NCI-H187 treated with DMSO at 0.1 percent for 48 hours (cell line): Measurements from ENCODE around the gene CNOT11.
"Not testable (repeated sequence)": the region's sequence is repeated elsewhere in the genome, so short reads cannot be mapped to it uniquely, and the experiment has no call there.

Source experiments
- DNase-seq: peaks from one replicate; lab custom pipeline; 2025; lab: John Stamatoyannopoulos, UW

CNOT11 gene

DNA sequence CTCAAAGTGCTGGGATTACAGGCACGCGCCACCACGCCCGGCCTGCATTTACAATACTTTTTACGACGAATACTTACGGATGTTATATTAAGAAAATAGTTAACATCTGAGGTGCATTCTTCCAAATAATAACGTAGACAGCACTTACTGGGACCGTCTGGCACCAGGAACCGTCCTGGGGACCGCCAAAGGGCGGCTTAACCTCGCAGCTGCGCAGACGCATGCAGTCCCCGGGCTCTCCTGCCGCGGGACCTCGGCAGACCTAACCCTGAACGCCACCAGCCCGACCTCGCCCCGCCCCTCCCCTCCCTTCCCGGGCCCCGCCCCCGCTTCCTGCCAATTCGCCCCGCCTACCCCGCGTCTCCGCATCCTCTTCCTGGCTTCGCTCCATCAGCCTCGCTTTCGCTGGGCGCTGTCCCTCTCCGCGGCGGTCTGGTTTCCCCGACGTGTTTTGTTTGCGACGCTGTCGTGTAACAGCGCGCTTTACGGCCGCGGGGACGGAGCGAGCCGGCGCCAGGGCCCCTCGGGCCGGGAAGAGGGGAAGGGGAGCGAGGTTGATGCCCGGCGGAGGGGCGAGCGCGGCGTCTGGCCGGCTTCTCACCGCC lies at the start of gene CNOT11:
CNOT11 (plus strand) TSS at position 479 of the 605 bp plus-strand sequence; CDS start at position 558, 79 bp downstream.
- DNase-seq, result peak; percentile 80

DNA sequence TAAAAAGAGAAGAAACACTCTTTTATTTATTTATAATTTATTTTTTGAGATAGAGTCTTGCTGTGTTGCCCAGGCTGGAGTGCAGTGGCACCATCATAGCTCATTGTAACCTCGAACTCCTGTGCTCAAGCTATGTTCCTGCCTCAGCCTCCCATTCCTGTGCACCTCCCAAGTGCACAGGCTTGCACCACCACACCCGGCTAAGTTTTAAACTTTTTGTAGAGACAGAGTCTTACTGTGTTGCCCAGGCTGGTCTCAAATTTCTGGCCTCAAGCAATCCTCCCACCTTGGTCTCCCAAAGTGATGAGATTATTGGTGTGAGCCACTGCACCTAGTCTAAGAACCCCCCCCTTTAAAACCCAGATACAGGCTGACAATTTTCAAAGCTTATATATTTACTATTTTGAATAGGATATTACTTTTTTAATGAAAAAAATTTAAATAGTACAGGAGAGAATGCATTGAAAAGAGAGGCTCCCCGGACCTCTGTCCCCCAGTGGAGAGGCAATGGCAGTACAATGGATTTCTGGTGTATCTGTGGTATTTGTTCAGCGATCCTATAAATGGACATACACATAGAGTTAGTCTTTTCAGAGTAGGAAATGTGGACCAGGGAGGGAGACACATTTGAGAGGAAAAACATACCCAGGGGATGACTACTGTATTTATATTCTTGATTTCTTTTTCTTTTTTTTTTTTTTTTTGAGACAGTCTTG lies 48.1 kb upstream of the CNOT11 start:
- DNase-seq, result no peak

- no peak for DNase-seq
These were observed 46.9 kb upstream of the CNOT11 start for GRCh38 chr2:101205521-101206479.

- DNase-seq, result no peak
These were observed 43.9 kb upstream of the CNOT11 start for GRCh38 chr2:101208830-101209229.

- no peak for DNase-seq
These were observed 33.4 kb upstream of the CNOT11 start for GRCh38 chr2:101219246-101219645.

DNA sequence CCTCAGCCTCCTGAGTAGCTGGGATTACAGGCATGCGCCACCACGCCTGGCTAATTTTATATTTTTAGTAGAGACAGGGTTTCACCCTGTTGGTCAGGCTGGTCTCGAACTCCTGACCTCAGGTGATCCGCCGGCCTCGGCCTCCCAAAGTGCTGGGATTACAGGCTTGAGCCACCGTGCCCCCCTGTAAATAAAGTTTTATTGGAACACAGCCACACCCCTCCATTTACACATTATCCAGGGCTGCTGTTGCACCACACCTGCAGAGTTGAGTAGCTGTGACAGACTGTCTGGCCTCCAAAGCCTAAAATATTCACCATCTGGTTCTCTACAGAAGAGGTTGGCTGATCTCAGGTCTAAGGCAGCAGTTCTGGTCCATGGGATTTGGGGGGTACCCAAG lies 32.6 kb upstream of the CNOT11 start:
- not testable (repeated sequence) for DNase-seq

- DNase-seq, result no peak
These were observed 28.9 kb upstream of the CNOT11 start for GRCh38 chr2:101223814-101224231.

DNA sequence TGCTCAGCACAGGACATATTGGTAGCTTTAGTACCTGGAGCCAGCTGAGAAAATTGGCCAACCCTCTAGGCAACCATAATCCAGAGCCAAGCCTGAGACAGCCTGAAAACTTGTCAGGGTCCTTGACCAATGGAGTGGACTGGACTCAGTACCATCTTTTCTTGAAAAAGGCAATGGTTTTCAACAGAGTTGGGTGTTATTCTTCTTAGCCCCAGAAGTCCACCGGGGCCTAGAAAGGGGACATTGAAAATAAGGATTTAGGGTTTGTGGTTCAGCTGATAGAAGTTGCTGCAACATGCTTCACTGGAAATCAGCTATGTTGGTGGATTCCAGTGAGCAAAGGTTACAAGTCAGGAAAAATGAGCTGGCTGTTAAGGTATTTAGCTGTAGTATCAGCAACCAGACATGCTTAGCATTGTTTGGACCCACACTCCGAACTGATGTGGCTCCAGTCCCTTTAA lies 22.1 kb upstream of the CNOT11 start:
- no peak for DNase-seq

GRCh38 chr2:101231240-101231639 lies 21.4 kb upstream of the CNOT11 start:
- no peak for DNase-seq

DNA sequence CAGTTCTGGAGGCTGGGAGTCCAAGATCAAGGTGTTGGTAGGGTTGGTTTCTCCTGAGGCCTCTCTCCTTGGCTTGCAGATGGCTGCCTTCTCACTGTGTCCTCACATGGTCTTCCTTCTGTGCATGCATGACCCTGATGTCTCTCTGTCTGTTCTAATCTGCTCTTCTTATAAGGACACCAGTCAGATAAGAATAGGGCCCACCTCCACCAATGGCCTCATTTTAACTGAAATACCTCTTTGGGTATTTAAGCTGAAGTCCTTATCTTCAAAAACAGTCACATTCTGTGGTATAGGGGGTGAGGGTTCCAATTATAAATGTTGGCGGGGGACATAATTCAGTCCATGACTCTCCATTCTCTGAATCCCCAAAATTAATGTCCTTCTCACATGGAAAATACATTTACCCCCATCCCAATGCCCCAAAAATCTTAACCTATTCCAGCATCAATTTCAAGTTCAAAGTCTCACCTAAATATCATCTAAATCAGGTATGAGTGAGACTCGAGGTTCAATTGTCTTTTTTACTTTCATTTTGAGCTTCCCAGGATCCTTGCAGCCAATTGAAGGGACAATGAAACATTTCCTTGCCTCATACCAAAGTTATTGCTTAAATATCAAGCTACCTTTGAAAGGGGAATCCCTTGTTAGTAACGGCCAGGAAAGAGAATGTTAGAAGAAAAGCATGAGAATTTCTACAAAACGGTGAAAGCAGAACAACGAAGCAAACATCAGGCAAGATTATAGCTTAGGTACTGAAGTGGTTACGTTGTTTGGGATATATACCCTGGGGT lies 20.6 kb upstream of the CNOT11 start:
- DNase-seq, result no peak

DNA sequence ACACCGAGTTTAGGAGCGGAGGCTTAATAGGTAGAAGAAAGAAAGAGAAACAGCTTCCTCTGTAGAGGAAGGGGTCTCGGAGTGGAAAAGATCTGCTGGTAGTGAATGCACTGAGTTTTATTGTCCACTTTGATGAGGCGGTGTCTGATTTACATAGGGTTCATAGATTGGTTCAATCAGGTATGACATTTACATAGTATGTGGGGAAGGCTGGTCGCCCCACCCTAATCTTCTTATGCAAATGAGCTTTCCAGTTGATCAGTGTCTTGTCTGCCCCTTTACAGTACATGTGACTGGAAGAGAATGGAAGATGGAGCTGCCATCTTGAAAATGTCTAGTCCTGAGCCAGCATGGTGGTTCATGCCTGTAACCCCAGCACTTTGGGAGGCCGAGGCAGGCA lies 19.9 kb upstream of the CNOT11 start:
- DNase-seq, result no peak

DNA sequence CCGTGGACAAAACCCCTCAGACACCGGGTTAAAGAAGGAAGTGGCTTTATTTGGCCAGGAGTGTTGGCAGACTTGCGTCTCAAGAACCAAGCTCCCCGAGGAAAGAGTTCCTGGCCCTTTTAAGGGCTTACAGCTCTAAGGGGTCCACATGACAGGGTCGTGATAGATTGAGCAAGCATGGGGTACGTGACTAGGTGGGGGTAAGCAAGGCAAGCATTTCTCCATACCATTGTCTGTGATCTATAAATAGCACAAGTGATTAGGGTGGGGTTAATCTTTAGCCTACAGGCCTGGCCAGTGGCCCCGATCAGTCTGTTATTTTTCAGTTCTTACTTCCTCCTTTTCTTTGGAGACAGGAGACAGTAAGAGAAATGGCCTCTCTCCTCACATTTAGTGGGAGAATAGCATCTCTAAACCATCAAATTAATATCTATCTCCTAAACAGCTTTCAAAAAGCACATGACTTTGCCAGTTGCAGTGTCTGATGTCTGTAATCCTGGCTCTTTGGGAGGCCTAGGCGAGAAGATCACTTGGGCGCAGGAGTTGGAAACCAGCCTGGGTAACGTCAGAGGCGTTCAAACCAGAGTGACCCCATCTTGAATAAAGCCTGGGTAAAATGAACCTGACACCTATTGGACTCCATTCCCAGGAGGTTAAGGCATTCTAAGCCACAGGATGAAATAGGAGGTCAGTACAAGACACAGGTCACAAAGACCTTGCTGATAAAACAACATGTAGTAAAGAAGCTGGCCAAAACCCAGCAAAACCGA lies 18.3 kb upstream of the CNOT11 start:
- DNase-seq, result no peak

- DNase-seq, result not testable (repeated sequence)
These were observed 16.7 kb upstream of the CNOT11 start for GRCh38 chr2:101235956-101236355.

DNA sequence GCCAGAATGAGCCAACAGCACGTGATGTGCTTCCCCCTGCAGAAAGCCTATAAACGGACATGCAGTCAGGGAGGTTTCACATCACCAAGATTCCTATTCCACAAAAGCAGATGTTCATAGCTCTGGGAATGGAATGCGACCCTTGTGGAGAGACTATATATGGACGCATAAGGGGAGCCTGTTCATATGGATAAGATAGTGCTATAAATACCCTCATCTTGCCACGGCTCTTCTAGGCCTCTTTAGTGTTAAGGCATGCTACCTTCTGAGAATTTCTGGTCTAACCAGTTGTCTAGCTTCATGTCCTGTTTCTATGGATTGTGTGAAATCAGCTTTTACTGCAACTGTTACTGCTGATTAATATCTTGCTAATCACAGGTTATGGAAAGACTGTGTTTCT lies 14.7 kb upstream of the CNOT11 start:
- not testable (repeated sequence) for DNase-seq

DNA sequence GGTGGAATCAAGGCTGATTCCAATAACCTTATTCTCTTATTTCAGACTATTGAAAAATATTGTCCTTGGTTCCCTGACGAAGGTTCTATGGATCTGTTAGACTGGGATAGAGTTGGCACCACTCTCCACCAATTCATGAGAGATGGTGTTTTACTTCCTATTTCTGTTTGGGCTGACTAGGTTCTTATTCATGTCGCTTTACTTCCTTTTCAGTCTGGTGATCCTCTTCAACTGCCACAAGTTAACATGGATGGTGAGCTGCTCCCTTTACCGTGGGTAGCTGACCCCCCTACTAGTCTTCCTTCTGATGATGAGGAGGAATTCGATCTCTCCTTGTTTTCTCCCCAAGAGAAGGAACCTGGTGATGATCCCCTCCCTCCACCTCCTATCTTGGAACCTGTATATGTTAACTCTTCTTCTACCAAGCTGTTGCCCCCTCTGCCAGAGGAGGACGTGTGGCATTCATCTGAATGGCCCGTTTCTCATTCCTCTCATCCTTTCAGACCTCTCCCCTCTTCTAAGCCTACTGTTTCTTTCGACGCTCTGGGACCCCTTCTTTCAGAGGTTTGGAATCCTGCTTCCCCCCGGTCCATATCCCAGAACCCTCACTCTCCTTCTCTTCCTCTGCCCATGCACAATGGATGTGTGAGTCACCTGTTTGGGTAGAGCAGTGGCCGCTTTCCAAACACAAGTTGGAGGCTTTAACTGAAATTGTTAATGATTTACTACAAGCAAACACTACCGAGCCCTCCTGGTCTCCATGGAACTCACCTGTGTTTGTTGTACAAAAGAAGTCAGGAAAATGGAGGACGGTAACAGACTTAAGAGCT lies 13.5 kb upstream of the CNOT11 start:
- DNase-seq, result no peak

- not testable (repeated sequence) for DNase-seq
These were observed 12.9 kb upstream of the CNOT11 start for GRCh38 chr2:101239760-101240118.

DNA sequence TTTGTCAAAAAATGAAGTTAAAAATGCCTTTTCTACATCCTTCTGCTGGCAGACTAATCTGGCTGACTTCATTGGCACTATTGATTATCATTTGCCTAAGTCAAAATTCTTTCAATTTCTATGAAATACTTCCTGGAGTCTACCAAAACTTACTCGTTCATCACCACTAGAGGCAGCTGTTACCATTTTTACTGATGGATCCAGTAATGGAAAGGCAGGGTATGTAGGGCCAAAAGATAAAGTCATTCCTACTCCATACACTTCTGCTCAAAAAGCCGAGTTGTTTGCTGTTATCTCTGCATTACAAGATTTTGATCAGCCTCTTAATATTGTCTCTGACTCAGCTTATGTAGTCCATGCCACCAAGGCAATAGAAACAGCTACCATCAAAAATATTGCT lies 12.0 kb upstream of the CNOT11 start:
- DNase-seq, result not testable (repeated sequence)

- DNase-seq, result no peak
These were observed 11.5 kb upstream of the CNOT11 start for GRCh38 chr2:101241158-101241557.

DNA sequence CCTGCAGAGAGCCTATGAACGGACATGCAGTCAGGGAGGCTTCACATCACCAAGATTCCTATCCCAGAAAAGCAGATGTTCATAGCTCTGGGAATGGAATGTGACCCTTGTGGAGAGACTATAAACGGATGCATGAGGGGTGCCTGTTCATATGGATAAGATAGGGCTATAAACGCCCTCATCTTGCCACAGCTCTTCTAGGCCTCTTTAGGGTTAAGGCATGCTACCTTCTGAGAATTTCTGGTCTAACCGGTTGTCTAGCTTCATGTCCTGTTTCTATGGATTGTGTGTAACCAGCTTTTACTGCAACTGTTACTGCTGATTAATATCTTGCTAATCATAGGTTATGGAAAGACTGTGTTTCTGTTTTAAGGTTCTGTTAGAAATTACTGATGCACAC lies 8.3 kb upstream of the CNOT11 start:
- not testable (repeated sequence) for DNase-seq

GRCh38 chr2:101244899-101245298 lies 7.8 kb upstream of the CNOT11 start:
- not testable (repeated sequence) for DNase-seq
